Caco-2 (cell line): ENCODE measurements around the gene ACOT7. TPM values are rescaled to one million over a fixed set of nuclear protein-coding genes. Genes with fewer than 3 reads are reported as not detected.

ENCODE experiments used
- BruUV-seq: library from RNA; stranded (reverse); fragments of 400-500 nt; replicated peaks from 2 replicates; lab custom pipeline; 2021; lab: Mats Ljungman, UMichigan
- CTCF ChIA-PET: fragments of 300-600 bp; sonication (Branson Sonifier 250); formaldehyde crosslinking; loops from one replicate; lab custom pipeline; 2022; ENCODE audit warnings: antibody characterized with exemption; lab: Charles Lee
- POLR2A ChIA-PET: fragments of 300-600 bp; sonication (Branson Sonifier 250); formaldehyde crosslinking; loops from one replicate; lab custom pipeline; 2022; ENCODE audit warnings: antibody characterized with exemption; lab: Charles Lee
- DNase-seq, 2 experiments: peaks; one replicate each; pipeline versions ENCODE4 v3.0.0 to v3.0.0-alpha.2; 2020 to 2022
- H3K27me3 ChIP-seq: replicated peaks from 2 replicates; pipeline ENCODE4 v1.6.0; 2011; ENCODE audit warnings: low read length; ENCODE audit not compliant: control insufficient read depth, insufficient read depth
- H3K36me3 ChIP-seq: 2 replicates; pipeline ENCODE4 v1.5.1; 2011; ENCODE audit warnings: low read length; ENCODE audit not compliant: control insufficient read depth, insufficient read depth
- H3K4me1 ChIP-seq: fragments of 250-450 bp; sonication (Bioruptor Pico); 2 replicates; pipeline ENCODE4 v1.5.1; 2020; ENCODE audit warnings: mild to moderate bottlenecking
- H3K4me3 ChIP-seq: 2 replicates; pipeline ENCODE4 v1.5.1; 2011; ENCODE audit warnings: low read depth, mild to moderate bottlenecking, control low read depth, low read length
- H3K9me3 ChIP-seq: fragments of 250-450 bp; sonication (Bioruptor Pico); 2 replicates; pipeline ENCODE4 v1.5.1; 2020; ENCODE audit warnings: mild to moderate bottlenecking, moderate library complexity
- H3K27ac Mint-ChIP-seq: one replicate; pipeline ENCODE4 v1.8.0; 2022; ENCODE audit warnings: mixed read lengths; ENCODE audit not compliant: unreplicated experiment
- H3K27me3 Mint-ChIP-seq: one replicate; pipeline ENCODE4 v1.8.0; 2022; ENCODE audit warnings: mixed read lengths; ENCODE audit not compliant: insufficient read depth, unreplicated experiment
- H3K36me3 Mint-ChIP-seq: one replicate; pipeline ENCODE4 v1.8.0; 2022; ENCODE audit warnings: mild to moderate bottlenecking, mixed read lengths; ENCODE audit not compliant: insufficient read depth, unreplicated experiment
- H3K4me1 Mint-ChIP-seq: one replicate; pipeline ENCODE4 v1.8.0; 2022; ENCODE audit warnings: low read depth, mixed read lengths; ENCODE audit not compliant: unreplicated experiment
- H3K4me3 Mint-ChIP-seq: one replicate; pipeline ENCODE4 v1.8.0; 2022; ENCODE audit warnings: mild to moderate bottlenecking, moderate library complexity, mixed read lengths; ENCODE audit not compliant: unreplicated experiment
- H3K9me3 Mint-ChIP-seq: one replicate; pipeline ENCODE4 v1.8.0; 2022; ENCODE audit warnings: mixed read lengths; ENCODE audit not compliant: unreplicated experiment
- intact Hi-C: fragments of 100-400 bp; cut with micrococcal nuclease; formaldehyde crosslinking; loops from one replicate; pipeline ENCODE4 v1.10.0; 2022; ENCODE audit not compliant: unreplicated experiment
- total RNA-seq: library from RNA; stranded (reverse); gene quantifications from 2 replicates; pipeline ENCODE4 v1.2.3, GENCODE V29; 2022
- TF ChIP-seq, protein P1 (sequence below), 2 experiments: fragments of 200-600 bp in 1 of 2; IDR thresholded peaks; 1 replicate in 1 of 2; 2 replicates in 1 of 2; pipeline versions ENCODE4 v1.5.1 to v1.8.0; 2011 to 2022; ENCODE audit warnings: antibody characterized with exemption in 1 of 2, control low read depth in 1 of 2, inconsistent platforms in 1 of 2, low read depth in 1 of 2, low read length in 1 of 2, mild to moderate bottlenecking in 1 of 2, moderate library complexity in 1 of 2; ENCODE audit not compliant: insufficient read depth in 1 of 2, severe bottlenecking in 1 of 2, unreplicated experiment in 1 of 2

ACOT7 gene
- total RNA-seq, 1 experiment from 2014 or later = 221 TPM

DNA sequence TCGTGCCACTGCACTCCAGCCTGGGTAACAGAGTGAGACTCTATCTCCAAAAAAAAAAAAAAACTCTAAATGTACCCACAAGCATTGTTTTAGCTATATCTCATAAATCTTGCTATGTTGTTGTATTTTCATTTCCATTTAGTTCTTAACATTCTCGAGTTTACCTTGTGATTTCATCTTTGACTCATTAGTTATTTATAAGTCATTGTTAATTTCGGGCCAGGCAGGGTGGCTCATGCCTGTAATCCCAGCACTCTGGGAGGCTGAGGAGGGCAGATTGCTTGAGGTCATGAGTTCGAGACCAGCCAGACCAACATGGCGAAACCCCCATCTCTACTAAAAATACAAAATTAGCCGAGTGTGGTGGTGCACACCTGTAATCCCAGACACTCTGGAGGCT lies 14.5 kb upstream of the ACOT7 start:
- peaks cover 4% of the 10 kb centered on the region; the same call in 1 of the 2 replicates for H3K4me1 ChIP-seq
- DNase-seq = no peak
- H3K36me3 Mint-ChIP-seq = no peaks in the 10 kb centered on the region
- no peaks in the 10 kb centered on the region; the same call in 1 of the 2 replicates for H3K27me3 ChIP-seq
- H3K27ac Mint-ChIP-seq = no peak overlapping the region
- H3K9me3 Mint-ChIP-seq = no peaks in the 10 kb centered on the region
- H3K36me3 ChIP-seq = no peaks in the 10 kb centered on the region
- no peak overlapping the region for H3K4me3 Mint-ChIP-seq
- H3K9me3 ChIP-seq = no peaks in the 10 kb centered on the region
- TF ChIP-seq, protein P1, sequence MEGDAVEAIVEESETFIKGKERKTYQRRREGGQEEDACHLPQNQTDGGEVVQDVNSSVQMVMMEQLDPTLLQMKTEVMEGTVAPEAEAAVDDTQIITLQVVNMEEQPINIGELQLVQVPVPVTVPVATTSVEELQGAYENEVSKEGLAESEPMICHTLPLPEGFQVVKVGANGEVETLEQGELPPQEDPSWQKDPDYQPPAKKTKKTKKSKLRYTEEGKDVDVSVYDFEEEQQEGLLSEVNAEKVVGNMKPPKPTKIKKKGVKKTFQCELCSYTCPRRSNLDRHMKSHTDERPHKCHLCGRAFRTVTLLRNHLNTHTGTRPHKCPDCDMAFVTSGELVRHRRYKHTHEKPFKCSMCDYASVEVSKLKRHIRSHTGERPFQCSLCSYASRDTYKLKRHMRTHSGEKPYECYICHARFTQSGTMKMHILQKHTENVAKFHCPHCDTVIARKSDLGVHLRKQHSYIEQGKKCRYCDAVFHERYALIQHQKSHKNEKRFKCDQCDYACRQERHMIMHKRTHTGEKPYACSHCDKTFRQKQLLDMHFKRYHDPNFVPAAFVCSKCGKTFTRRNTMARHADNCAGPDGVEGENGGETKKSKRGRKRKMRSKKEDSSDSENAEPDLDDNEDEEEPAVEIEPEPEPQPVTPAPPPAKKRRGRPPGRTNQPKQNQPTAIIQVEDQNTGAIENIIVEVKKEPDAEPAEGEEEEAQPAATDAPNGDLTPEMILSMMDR (IDR thresholded peaks at IDR 0.05; ENCODE audit: insufficient read depth in 1 of 2, low read depth in 1 of 2, low read length in 1 of 2, severe bottlenecking in 1 of 2, unreplicated experiment in 1 of 2) = no peak
- H3K4me1 Mint-ChIP-seq = peaks cover 5% of the 10 kb centered on the region
- CTCF ChIA-PET = no interaction called here
- POLR2A ChIA-PET = no interaction called here
- no peaks in the 10 kb centered on the region for H3K27me3 Mint-ChIP-seq
- intact Hi-C loops = no loop called here
- H3K4me3 ChIP-seq = no peak overlapping the region
- no TSS peak for BruUV-seq

DNA sequence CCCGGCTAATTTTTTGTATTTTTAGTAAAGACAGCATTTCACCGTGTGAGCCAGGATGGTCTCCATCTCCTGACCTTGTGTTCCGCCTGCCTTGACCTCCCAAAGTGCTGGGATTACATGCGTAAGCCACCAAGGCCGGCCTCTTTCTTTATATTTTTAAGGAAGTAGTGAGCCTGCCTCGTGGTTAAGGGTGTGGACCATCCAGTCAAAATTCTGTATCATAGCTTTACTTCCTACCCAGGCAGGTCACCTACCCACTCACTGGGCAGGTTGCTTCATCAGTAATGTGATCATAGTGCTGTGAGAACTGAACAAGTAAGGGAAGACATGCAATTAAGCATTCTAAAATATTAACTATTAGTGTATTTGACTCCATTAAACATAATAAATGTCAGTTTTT lies 8.1 kb upstream of the ACOT7 start:
- H3K27me3 Mint-ChIP-seq = no peaks in the 10 kb centered on the region
- no peaks in the 10 kb centered on the region for H3K36me3 ChIP-seq
- ChIA-PET POLR2A (no interaction called here), CTCF (interaction anchor here (0.7 kb wide), 1 partner anchor 155 kb away, joined by 5 read pairs; no protein-coding TSS in a partner anchor)
- peaks cover 5% of the 10 kb centered on the region for H3K4me1 Mint-ChIP-seq
- TF ChIP-seq, protein P1 (IDR thresholded peaks at IDR 0.05; ENCODE audit: insufficient read depth in 1 of 2, low read depth in 1 of 2, low read length in 1 of 2, severe bottlenecking in 1 of 2, unreplicated experiment in 1 of 2) = no peak
- H3K4me1 ChIP-seq = no peaks in the 10 kb centered on the region
- no peaks in the 10 kb centered on the region for H3K36me3 Mint-ChIP-seq
- H3K27me3 ChIP-seq = no peaks in the 10 kb centered on the region
- no peak for DNase-seq
- H3K27ac Mint-ChIP-seq = no peak overlapping the region
- no peak overlapping the region for H3K4me3 ChIP-seq
- H3K9me3 Mint-ChIP-seq = no peaks in the 10 kb centered on the region
- no TSS peak for BruUV-seq
- no peak overlapping the region for H3K4me3 Mint-ChIP-seq
- intact Hi-C loops = no loop called here
- no peaks in the 10 kb centered on the region for H3K9me3 ChIP-seq

DNA sequence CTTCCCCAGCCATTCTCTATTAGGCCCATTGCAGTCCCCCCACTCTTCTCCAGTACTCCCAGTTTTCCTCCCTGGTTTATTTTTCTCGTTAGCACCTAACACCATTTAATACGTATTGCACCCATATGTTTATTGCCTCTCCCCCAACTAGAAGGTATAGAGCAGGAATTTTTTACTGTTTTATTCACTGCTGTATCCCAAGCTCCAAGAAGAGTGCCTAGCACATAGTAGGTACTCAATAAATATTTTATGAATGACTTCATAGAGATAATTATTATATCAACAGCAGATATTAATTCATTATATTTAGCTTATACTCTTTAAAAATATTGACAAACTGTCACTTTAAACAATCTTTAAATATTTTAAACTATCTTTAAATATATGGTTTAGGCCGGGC lies 5.7 kb upstream of the ACOT7 start:
- ChIA-PET POLR2A (no interaction called here), CTCF (no interaction called here)
- Mint-ChIP-seq H3K27me3 (no peaks in the 10 kb centered on the region), H3K9me3 (no peaks in the 10 kb centered on the region), H3K4me3 (no peak overlapping the region), H3K4me1 (peaks cover 5% of the 10 kb centered on the region), H3K36me3 (no peaks in the 10 kb centered on the region), H3K27ac (no peak overlapping the region)
- Histone ChIP-seq H3K36me3 (no peaks in the 10 kb centered on the region), H3K9me3 (no peaks in the 10 kb centered on the region), H3K27me3 (no peaks in the 10 kb centered on the region), H3K4me1 (no peaks in the 10 kb centered on the region), H3K4me3 (no peak overlapping the region)
- TF ChIP-seq, protein P1 (IDR thresholded peaks at IDR 0.05; ENCODE audit: insufficient read depth in 1 of 2, low read depth in 1 of 2, low read length in 1 of 2, severe bottlenecking in 1 of 2, unreplicated experiment in 1 of 2) = no peak
- BruUV-seq = no TSS peak
- intact Hi-C loops = no loop called here
- DNase-seq = no peak
